ENCODE data around the gene ATP5F1D. TPM values are rescaled to one million over a fixed set of nuclear protein-coding genes. Genes with fewer than 3 reads are reported as not detected.

The ATP5F1D gene
- total RNA-seq, 2 donors from 2014 or later, result 40.4 to 45.1 TPM

DNA sequence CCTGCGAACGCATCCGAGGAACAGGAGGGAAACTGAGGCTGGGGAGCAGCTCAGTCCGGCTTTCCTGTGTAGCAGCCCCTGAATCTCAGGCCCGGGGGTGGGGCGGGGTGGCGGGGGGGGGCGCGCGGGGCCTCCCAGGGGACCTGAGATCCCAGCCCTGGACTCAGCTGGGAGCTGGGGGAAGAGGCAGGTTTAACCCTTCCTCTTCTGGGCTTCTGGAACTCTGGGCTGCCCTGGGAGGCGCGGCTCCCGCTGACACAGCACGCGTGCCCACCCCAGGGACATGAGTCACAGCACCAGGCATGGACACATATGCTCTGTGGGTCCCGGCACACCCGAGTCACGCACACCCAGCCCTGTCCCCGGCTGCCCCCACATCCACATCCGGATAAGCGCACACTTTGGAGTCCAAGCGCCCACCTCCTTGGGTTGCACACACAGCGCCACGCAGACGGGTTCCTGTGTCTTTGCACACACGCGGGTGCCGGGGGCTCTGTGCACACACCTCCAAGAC, 24.1 kb downstream of the ATP5F1D start:
- Histone ChIP-seq H3K4me3 (peak overlapping the region; percentile 70), H3K9me3 (no peaks in the 10 kb centered on the region), H3K27ac (peak overlapping the region; percentile 87 to 95), H3K36me3 (peaks cover 1% of the 10 kb centered on the region), H3K4me1 (ENCODE audit: control insufficient read depth in 1 of 2, low read depth in 2 of 2) (peaks cover 49 to 74% of the 10 kb centered on the region in 2 donors), H3K27me3 (replicated peaks; ENCODE audit: insufficient read depth) (no peaks in the 10 kb centered on the region)
- TF ChIP-seq, protein P1, sequence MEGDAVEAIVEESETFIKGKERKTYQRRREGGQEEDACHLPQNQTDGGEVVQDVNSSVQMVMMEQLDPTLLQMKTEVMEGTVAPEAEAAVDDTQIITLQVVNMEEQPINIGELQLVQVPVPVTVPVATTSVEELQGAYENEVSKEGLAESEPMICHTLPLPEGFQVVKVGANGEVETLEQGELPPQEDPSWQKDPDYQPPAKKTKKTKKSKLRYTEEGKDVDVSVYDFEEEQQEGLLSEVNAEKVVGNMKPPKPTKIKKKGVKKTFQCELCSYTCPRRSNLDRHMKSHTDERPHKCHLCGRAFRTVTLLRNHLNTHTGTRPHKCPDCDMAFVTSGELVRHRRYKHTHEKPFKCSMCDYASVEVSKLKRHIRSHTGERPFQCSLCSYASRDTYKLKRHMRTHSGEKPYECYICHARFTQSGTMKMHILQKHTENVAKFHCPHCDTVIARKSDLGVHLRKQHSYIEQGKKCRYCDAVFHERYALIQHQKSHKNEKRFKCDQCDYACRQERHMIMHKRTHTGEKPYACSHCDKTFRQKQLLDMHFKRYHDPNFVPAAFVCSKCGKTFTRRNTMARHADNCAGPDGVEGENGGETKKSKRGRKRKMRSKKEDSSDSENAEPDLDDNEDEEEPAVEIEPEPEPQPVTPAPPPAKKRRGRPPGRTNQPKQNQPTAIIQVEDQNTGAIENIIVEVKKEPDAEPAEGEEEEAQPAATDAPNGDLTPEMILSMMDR (IDR thresholded peaks at IDR 0.05), result no peak
- ATAC-seq (ENCODE audit: insufficient number of reproducible peaks, low FRiP score, low read depth) (no peak), DNase-seq (ENCODE audit: low spot score) (peak; percentile 87)

DNA sequence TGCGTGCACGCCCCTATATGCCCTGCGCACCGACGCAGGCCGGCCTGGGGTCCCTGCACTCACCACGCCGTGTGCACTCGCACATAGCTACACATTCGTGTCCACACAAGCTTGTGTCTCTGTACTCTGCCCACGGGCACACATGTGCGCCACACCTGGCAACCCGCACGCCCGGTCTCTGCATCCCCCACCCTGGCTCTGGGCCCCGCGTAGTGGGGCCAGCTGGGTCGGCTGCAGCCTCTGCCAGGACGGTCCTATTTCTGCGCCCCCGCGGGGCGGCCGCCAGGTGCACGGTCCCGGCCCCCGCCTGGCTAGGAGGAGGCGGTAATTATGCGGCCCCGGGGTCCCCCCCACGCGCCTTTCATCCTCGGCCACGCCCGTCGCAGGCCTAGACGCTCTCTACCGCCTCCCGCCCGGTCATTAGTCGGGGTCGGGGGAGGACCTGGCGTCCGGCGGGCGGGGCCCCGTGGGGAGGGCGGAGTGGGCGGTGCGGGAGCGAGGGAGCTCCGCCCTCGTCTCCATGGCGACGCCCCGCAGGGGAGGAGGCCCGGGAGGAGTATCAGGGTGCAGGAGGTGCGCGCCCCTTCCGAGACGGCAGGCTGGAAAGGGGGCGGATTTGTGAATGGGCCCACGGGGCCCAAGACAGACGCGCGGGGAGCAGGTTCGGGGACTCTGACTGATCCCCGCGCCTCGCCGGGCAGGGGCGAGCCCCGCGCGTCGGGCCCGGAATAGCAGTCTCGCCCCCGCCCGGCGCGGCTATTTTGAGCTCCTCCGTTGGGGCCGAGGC, 24.8 kb downstream of the ATP5F1D start:
- H3K27me3 ChIP-seq (replicated peaks; ENCODE audit: insufficient read depth), result no peaks in the 10 kb centered on the region
- DNase-seq (ENCODE audit: low spot score) (no peak), ATAC-seq (ENCODE audit: insufficient number of reproducible peaks, low FRiP score, low read depth) (peak; percentile 9)
- H3K4me1 ChIP-seq (ENCODE audit: control insufficient read depth in 1 of 2, low read depth in 2 of 2), result peaks cover 54 to 77% of the 10 kb centered on the region in 2 donors
- no peaks in the 10 kb centered on the region for H3K9me3 ChIP-seq
- TF ChIP-seq, protein P1 (IDR thresholded peaks at IDR 0.05), result no peak
- peak overlapping the region; percentile 70 for H3K4me3 ChIP-seq
- peak overlapping the region; percentile 87 to 95 for H3K27ac ChIP-seq
- peaks cover 5% of the 10 kb centered on the region for H3K36me3 ChIP-seq

DNA sequence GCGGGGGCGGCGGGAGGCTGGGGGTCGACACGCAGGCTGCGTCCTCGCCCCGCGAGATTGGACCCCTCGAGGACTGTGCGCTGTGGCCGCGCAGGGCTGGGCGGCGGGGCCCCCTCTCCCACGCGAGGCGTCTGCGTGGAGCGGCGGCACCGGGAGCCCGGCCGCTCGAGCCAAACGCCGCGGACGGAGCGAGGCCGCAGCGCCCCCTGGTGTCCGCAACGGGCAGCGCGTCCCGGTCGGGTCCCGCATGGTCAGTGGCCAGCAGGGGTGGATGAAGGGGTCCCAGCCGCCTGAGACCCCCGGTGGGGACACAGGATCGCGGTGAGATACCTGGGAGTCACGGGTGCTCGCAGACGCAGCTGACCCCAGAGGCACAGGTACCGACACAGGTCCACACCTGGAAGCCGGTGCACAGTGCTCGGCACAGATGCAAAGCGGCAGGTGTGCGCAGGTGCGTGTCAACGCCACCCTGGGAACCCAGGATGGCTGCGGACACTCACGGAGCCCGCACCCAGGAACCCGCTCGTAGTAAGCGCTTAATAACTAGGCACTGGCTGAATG, 25.4 kb downstream of the ATP5F1D start:
- H3K4me3 ChIP-seq, result peak overlapping the region; percentile 70
- DNase-seq (ENCODE audit: low spot score) (no peak), ATAC-seq (ENCODE audit: insufficient number of reproducible peaks, low FRiP score, low read depth) (no peak)
- TF ChIP-seq, protein P1 (IDR thresholded peaks at IDR 0.05), result peak; percentile 99
- H3K27me3 ChIP-seq (replicated peaks; ENCODE audit: insufficient read depth), result no peaks in the 10 kb centered on the region
- H3K36me3 ChIP-seq, result peaks cover 11% of the 10 kb centered on the region
- H3K27ac ChIP-seq, result peak overlapping the region; percentile 87 to 95
- H3K9me3 ChIP-seq, result no peaks in the 10 kb centered on the region
- peaks cover 53 to 77% of the 10 kb centered on the region in 2 donors for H3K4me1 ChIP-seq (ENCODE audit: control insufficient read depth in 1 of 2, low read depth in 2 of 2)

DNA sequence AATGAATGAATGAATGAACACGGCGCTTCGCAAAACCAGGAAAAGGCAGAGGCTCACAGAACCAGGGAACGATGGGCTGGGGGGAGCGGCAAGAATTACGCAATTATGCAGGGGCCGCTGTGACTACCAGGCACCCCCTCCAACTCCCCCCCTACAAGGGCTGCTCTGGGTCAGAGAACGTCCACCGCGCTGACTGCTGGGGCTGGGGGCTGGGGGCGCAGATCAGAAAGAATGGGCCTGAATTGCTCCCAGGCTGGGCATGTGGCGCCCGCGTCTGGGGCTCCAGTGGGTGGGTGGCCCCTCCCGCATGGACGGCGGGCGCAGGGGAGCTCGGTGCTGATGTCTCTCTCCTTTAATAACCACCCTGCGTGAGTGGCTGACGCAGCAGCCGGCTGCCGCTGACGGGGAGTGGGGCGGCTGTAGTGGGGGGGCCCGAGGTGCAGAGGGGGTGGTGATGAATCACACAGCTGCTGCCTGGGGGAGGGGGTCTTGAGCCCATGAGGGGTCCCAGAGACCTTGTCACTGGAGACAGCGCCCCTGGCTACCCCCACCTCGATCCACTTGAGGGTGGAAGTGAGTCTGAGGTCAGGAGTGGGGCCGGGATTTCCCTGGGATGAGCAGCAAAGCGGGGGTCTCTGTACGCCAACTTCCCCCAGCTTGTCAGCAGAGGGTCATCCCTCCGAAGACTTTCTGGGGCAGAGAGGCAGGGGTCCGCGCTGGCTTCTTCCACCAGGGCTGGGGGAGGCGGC, 26.1 kb downstream of the ATP5F1D start:
- H3K36me3 ChIP-seq, result peaks cover 16% of the 10 kb centered on the region
- no peak for DNase-seq (ENCODE audit: low spot score)
- peak overlapping the region; percentile 70 for H3K4me3 ChIP-seq
- peaks cover 49 to 77% of the 10 kb centered on the region in 2 donors for H3K4me1 ChIP-seq (ENCODE audit: control insufficient read depth in 1 of 2, low read depth in 2 of 2)
- no peak overlapping the region for H3K27ac ChIP-seq
- no peak for ATAC-seq (ENCODE audit: insufficient number of reproducible peaks, low FRiP score, low read depth)
- no peaks in the 10 kb centered on the region for H3K9me3 ChIP-seq
- no peaks in the 10 kb centered on the region for H3K27me3 ChIP-seq (replicated peaks; ENCODE audit: insufficient read depth)
- TF ChIP-seq, protein P1 (IDR thresholded peaks at IDR 0.05), result no peak
